Prostate gland (tissue), 2 donors: ENCODE measurements around the gene ADAMTS14. TPM values are rescaled to one million over a fixed set of nuclear protein-coding genes. Genes with fewer than 3 reads are reported as not detected.

Experiments
- DNase-seq: peaks from one replicate; pipeline ENCODE4 v3.0.0-alpha.2; 2019; ENCODE audit warnings: low spot score
- H3K27ac ChIP-seq, 2 donors: fragments of 200-600 bp; sonication (generic); 2 replicates each; pipeline ENCODE4 v1.5.1; 2017 to 2019
- H3K27me3 ChIP-seq: fragments of 200-600 bp; sonication (generic); replicated peaks from 2 replicates; pipeline ENCODE4 v1.5.1; 2019; ENCODE audit not compliant: insufficient read depth
- H3K36me3 ChIP-seq, 2 donors: fragments of 200-600 bp; sonication (generic); 1 replicate in 1 of 2; 2 replicates in 1 of 2; pipeline versions ENCODE4 v1.5.1 to v1.8.1; 2017 to 2019
- H3K4me1 ChIP-seq: fragments of 200-600 bp; sonication (generic); replicated peaks from 2 replicates; pipeline ENCODE4 v1.5.1; 2019
- H3K4me3 ChIP-seq, 2 donors: fragments of 200-600 bp; sonication (generic); 2 replicates each; pipeline ENCODE4 v1.5.1; 2017 to 2019
- H3K9me3 ChIP-seq: fragments of 200-600 bp; sonication (generic); 2 replicates; pipeline ENCODE4 v1.5.1; 2017
- CTCF ChIP-seq, 4 experiments: fragments of 200-600 bp in 2 of 4; fragments of 450-650 bp in 2 of 4; sonication (generic) in 2 of 4; IDR thresholded peaks; 1 replicate in 3 of 4; 2 replicates in 1 of 4; pipeline ENCODE4 v1.5.1; 2016 to 2019; ENCODE audit warnings: antibody characterized with exemption in 4 of 4, mild to moderate bottlenecking in 2 of 4, moderate library complexity in 2 of 4
- POLR2A ChIP-seq: fragments of 450-650 bp; IDR thresholded peaks from one replicate; pipeline ENCODE4 v1.6.1; 2016; ENCODE audit warnings: antibody characterized with exemption, mild to moderate bottlenecking
- POLR2AphosphoS5 ChIP-seq: sonication (generic); formaldehyde crosslinking; IDR thresholded peaks from one replicate; pipeline ENCODE4 v1.6.1; 2017; ENCODE audit warnings: antibody characterized with exemption
- WGBS: methylation state at CpG from one replicate; pipeline ENCODE4 v1.1.5; 2018; 5-methylcytosine and 5-hydroxymethylcytosine counted together
- intact Hi-C: fragments of 100-400 bp; cut with DNase I; formaldehyde crosslinking; loops from one replicate; pipeline ENCODE4 v1.14.2; 2022
- total RNA-seq, 2 donors: library from RNA; depleted of rRNA; stranded (reverse); fragments of >200 nt; gene quantifications; one replicate each; pipeline ENCODE4 v1.1.0, GENCODE V29; 2016

Gene ADAMTS14
- total RNA-seq, 2 donors from 2014 or later: 0.28 TPM; not detected in 1

- Histone ChIP-seq H3K4me3 (no peak overlapping the region), H3K4me1 (no peaks in the 10 kb centered on the region), H3K9me3 (no peaks in the 10 kb centered on the region), H3K36me3 (no peaks in the 10 kb centered on the region), H3K27me3 (no peaks in the 10 kb centered on the region), H3K27ac (no peak overlapping the region)
- 88% methylated on average over 3 of the region's 3 CpGs for WGBS
- TF ChIP-seq POLR2A (no peak), POLR2AphosphoS5 (no peak), CTCF (IDR thresholded peaks at IDR 0.05) (no peak)
- DNase-seq: no peak
- intact Hi-C loops: no loop called here
Measured at GRCh38 chr10:70695241-70696030, 23.1 kb downstream of the ADAMTS14 start.

- intact Hi-C loops: no loop called here
Measured at GRCh38 chr10:70698211-70698610, 25.9 kb downstream of the ADAMTS14 start.

GRCh38 chr10:70699063-70699658 is 26.9 kb downstream of the ADAMTS14 start:
- TF ChIP-seq POLR2A: no peak
- TF ChIP-seq POLR2AphosphoS5: no peak
- TF ChIP-seq CTCF (IDR thresholded peaks at IDR 0.05): no peak
- H3K4me3 ChIP-seq: no peak overlapping the region
- WGBS: 91% methylated on average over 3 of the region's 3 CpGs

More at GRCh38 chr10:70698211-70698610, 25.9 kb downstream of the ADAMTS14 start:
- Histone ChIP-seq H3K4me3 (no peak overlapping the region), H3K4me1 (no peaks in the 10 kb centered on the region), H3K36me3 (no peaks in the 10 kb centered on the region), H3K27ac (no peak overlapping the region), H3K27me3 (no peaks in the 10 kb centered on the region), H3K9me3 (no peaks in the 10 kb centered on the region)
- TF ChIP-seq POLR2AphosphoS5: no peak
- TF ChIP-seq CTCF (IDR thresholded peaks at IDR 0.05): no peak
- no peak for TF ChIP-seq POLR2A
- 23% methylated on average over 4 of the region's 4 CpGs for WGBS
- DNase-seq: no peak

DNA sequence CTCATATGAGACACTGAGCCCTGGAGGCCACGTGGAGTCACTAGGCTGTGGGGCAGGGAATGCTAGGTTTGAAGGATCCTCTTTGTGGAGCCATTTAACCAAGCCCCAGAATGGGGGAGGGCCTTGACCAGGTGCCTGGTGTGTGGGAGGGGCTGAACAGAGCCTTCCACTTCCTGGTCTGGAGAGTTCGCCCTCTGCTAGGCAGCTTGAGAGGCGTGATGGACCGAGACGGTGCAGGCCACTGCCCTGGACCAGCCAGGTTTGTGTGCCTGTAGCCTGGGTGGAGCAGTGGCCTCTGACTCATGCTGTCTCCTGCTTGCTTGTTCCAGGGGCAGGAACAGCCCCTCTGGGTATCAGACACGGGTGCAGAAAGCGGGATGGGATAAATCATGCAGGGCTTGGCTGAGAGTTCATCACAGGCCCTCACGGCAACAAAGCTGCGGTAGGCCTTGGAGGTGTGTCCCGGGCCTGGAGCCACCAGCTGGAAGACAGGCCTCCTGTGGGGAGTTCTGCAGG is 27.4 kb downstream of the ADAMTS14 start:
- DNase-seq: no peak
- Histone ChIP-seq H3K27me3 (no peaks in the 10 kb centered on the region), H3K4me1 (no peaks in the 10 kb centered on the region), H3K36me3 (no peaks in the 10 kb centered on the region), H3K27ac (no peak overlapping the region), H3K4me3 (no peak overlapping the region), H3K9me3 (no peaks in the 10 kb centered on the region)
- WGBS: 85% methylated on average over 8 of the region's 10 CpGs
- TF ChIP-seq POLR2AphosphoS5 (no peak), POLR2A (no peak), CTCF (IDR thresholded peaks at IDR 0.05) (no peak)
- intact Hi-C loops: no loop called here

More at GRCh38 chr10:70699063-70699658, 26.9 kb downstream of the ADAMTS14 start:
- no peaks in the 10 kb centered on the region for H3K9me3 ChIP-seq
- DNase-seq: no peak
- no peaks in the 10 kb centered on the region for H3K36me3 ChIP-seq
- H3K4me1 ChIP-seq: no peaks in the 10 kb centered on the region
- intact Hi-C loops: no loop called here
- no peaks in the 10 kb centered on the region for H3K27me3 ChIP-seq
- no peak overlapping the region for H3K27ac ChIP-seq
